HEK293 (cell line): ENCODE measurements around the gene STAB2.

Experiments used
- CTCF ChIA-PET: fragments of 350-600 bp; formaldehyde crosslinking; extraction: SDS; loops from one replicate; lab custom pipeline; 2021; ENCODE audit warnings: antibody characterized with exemption; lab: Yijun Ruan, JAX
- POLR2A ChIA-PET: fragments of 300-600 bp; formaldehyde crosslinking; extraction: SDS; loops from one replicate; lab custom pipeline; 2020; ENCODE audit warnings: antibody characterized with exemption, inconsistent platforms; lab: Yijun Ruan, JAX
- H3K27ac ChIP-seq: fragments of 200-500 bp; sonication (Bioruptor generic); 2 replicates; pipeline ENCODE4 v1.5.1; 2014; ENCODE audit warnings: low read depth, low read length, control low read depth, inconsistent platforms; ENCODE audit errors: extremely low read depth
- H3K36me3 ChIP-seq, 2 experiments: fragments of 200-500 bp in 1 of 2; sonication (Bioruptor generic) in 1 of 2; 1 replicate in 1 of 2; 2 replicates in 1 of 2; pipeline ENCODE4 v1.5.1; 2014 to 2017; ENCODE audit warnings: inconsistent platforms in 2 of 2, low read length in 2 of 2; ENCODE audit not compliant: control insufficient read depth in 2 of 2, insufficient read depth in 1 of 2
- H3K4me1 ChIP-seq: fragments of 200-500 bp; sonication (Bioruptor generic); 2 replicates; pipeline ENCODE4 v1.5.1; 2014; ENCODE audit warnings: mild to moderate bottlenecking, low read length, inconsistent platforms; ENCODE audit not compliant: control insufficient read depth, insufficient read depth
- H3K4me3 ChIP-seq: 2 replicates; pipeline ENCODE4 v1.5.1; 2011; ENCODE audit warnings: low read depth, mild to moderate bottlenecking, control low read depth, low read length, moderate library complexity
- H3K9me3 ChIP-seq: fragments of 200-500 bp; sonication (Bioruptor generic); 2 replicates; pipeline ENCODE4 v1.5.1; 2014; ENCODE audit warnings: low read depth, low read length, inconsistent platforms; ENCODE audit not compliant: control insufficient read depth, insufficient read depth
- PATZ1 ChIP-seq: fragments of 450-650 bp; formaldehyde crosslinking; IDR thresholded peaks from 2 replicates; pipeline ENCODE4 v1.5.1; 2016; ENCODE audit warnings: missing biosample characterization, missing genetic modification characterization
- SETDB1 ChIP-seq: IDR thresholded peaks from one replicate; pipeline ENCODE4 v1.6.1; 2017; ENCODE audit warnings: mild to moderate bottlenecking, low read length, moderate library complexity, mixed read lengths; ENCODE audit not compliant: insufficient read length
- TCF7L2 ChIP-seq: IDR thresholded peaks from 2 replicates; pipeline ENCODE4 v1.6.1; 2011; ENCODE audit warnings: low read depth, mild to moderate bottlenecking, inconsistent platforms, low read length, moderate library complexity, borderline replicate concordance
- ZBTB1 ChIP-seq: fragments of 450-650 bp; formaldehyde crosslinking; IDR thresholded peaks from 2 replicates; pipeline ENCODE4 v1.5.1; 2016; ENCODE audit warnings: missing biosample characterization, missing genetic modification characterization
- ZNF133 ChIP-seq: fragments of 450-650 bp; formaldehyde crosslinking; IDR thresholded peaks from 2 replicates; pipeline ENCODE4 v1.5.1; 2016; ENCODE audit warnings: missing biosample characterization, missing genetic modification characterization
- ZNF140 ChIP-seq: fragments of 450-650 bp; formaldehyde crosslinking; IDR thresholded peaks from 2 replicates; pipeline ENCODE4 v1.5.1; 2016; ENCODE audit warnings: missing biosample characterization, missing genetic modification characterization
- ZNF184 ChIP-seq: fragments of 450-650 bp; IDR thresholded peaks from 2 replicates; pipeline ENCODE4 v1.5.1; 2018; ENCODE audit warnings: missing biosample characterization, mild to moderate bottlenecking, missing genetic modification characterization
- ZNF248 ChIP-seq: fragments of 450-650 bp; formaldehyde crosslinking; IDR thresholded peaks from 2 replicates; pipeline ENCODE4 v1.5.1; 2017; ENCODE audit warnings: missing biosample characterization, missing genetic modification characterization
- ZNF341 ChIP-seq: fragments of 450-650 bp; formaldehyde crosslinking; IDR thresholded peaks from 2 replicates; pipeline ENCODE4; 2016; ENCODE audit warnings: low read depth, missing biosample characterization, missing genetic modification characterization
- ZNF510 ChIP-seq: fragments of 450-650 bp; formaldehyde crosslinking; IDR thresholded peaks from 2 replicates; pipeline ENCODE4 v1.5.1; 2018; ENCODE audit warnings: mild to moderate bottlenecking, missing genetic modification characterization, missing biosample characterization; ENCODE audit not compliant: insufficient replicate concordance
- ZNF548 ChIP-seq: fragments of 450-650 bp; formaldehyde crosslinking; IDR thresholded peaks from 2 replicates; pipeline ENCODE4 v1.5.1; 2016; ENCODE audit warnings: missing biosample characterization, missing genetic modification characterization
- ZXDB ChIP-seq: fragments of 450-650 bp; formaldehyde crosslinking; IDR thresholded peaks from 2 replicates; pipeline ENCODE4 v1.5.1; 2016; ENCODE audit warnings: missing biosample characterization, missing genetic modification characterization
- TF ChIP-seq, protein P1 (sequence below): fragments of 450-650 bp; formaldehyde crosslinking; IDR thresholded peaks from 2 replicates; pipeline ENCODE4 v1.5.1; 2016; ENCODE audit warnings: missing biosample characterization, missing genetic modification characterization
- TF ChIP-seq, protein P2 (sequence below): fragments of 450-650 bp; formaldehyde crosslinking; IDR thresholded peaks from 2 replicates; pipeline ENCODE4 v1.5.1; 2016; ENCODE audit warnings: missing biosample characterization, missing genetic modification characterization
- TF ChIP-seq, protein P3 (sequence below): fragments of 450-650 bp; formaldehyde crosslinking; IDR thresholded peaks from 2 replicates; pipeline ENCODE4 v1.5.0; 2017; ENCODE audit warnings: missing biosample characterization, missing genetic modification characterization, borderline replicate concordance
- TF ChIP-seq, protein P4 (sequence below): fragments of 450-650 bp; formaldehyde crosslinking; IDR thresholded peaks from 2 replicates; pipeline ENCODE4 v1.5.1; 2016; ENCODE audit warnings: missing biosample characterization, missing genetic modification characterization, borderline replicate concordance

The STAB2 gene

DNA sequence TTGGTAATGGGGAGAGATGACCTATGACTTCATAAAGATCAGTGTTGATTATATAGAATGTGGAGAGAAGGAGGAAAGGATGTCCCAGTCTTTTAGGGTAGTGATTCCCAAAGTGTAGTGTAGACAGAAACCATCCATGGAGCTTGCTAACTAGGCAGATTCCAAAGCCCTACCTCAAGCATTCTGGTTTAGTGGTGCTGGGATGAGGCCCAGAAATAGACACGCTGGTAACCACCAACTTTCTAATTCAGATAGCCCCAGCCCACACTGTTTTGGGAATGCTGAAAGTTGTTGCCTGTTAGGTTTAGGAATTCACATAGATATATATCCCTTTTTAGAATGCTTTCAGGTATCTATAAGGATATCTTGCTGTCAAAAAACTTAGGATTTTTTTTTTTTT, 69.2 kb downstream of the STAB2 start:
- CTCF ChIA-PET: no interaction called here
- Histone ChIP-seq H3K4me1 (no peaks in the 10 kb centered on the region), H3K4me3 (no peak overlapping the region), H3K9me3 (no peaks in the 10 kb centered on the region), H3K36me3 (no peaks in the 10 kb centered on the region), H3K27ac (no peak overlapping the region)
- POLR2A ChIA-PET: no interaction called here
- no peak for TF ChIP-seq SETDB1
- TF ChIP-seq, protein P1, sequence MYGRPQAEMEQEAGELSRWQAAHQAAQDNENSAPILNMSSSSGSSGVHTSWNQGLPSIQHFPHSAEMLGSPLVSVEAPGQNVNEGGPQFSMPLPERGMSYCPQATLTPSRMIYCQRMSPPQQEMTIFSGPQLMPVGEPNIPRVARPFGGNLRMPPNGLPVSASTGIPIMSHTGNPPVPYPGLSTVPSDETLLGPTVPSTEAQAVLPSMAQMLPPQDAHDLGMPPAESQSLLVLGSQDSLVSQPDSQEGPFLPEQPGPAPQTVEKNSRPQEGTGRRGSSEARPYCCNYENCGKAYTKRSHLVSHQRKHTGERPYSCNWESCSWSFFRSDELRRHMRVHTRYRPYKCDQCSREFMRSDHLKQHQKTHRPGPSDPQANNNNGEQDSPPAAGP (tag by site-specific recombination): no peak
- no peak for TF ChIP-seq TCF7L2
- TF ChIP-seq, protein P2, sequence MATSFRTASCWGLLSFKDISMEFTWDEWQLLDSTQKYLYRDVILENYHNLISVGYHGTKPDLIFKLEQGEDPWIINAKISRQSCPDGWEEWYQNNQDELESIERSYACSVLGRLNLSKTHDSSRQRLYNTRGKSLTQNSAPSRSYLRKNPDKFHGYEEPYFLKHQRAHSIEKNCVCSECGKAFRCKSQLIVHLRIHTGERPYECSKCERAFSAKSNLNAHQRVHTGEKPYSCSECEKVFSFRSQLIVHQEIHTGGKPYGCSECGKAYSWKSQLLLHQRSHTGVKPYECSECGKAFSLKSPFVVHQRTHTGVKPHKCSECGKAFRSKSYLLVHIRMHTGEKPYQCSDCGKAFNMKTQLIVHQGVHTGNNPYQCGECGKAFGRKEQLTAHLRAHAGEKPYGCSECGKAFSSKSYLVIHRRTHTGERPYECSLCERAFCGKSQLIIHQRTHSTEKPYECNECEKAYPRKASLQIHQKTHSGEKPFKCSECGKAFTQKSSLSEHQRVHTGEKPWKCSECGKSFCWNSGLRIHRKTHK (tag by site-specific recombination): no peak
- TF ChIP-seq ZNF548 (tag by site-specific recombination): no peak
- TF ChIP-seq, protein P3, sequence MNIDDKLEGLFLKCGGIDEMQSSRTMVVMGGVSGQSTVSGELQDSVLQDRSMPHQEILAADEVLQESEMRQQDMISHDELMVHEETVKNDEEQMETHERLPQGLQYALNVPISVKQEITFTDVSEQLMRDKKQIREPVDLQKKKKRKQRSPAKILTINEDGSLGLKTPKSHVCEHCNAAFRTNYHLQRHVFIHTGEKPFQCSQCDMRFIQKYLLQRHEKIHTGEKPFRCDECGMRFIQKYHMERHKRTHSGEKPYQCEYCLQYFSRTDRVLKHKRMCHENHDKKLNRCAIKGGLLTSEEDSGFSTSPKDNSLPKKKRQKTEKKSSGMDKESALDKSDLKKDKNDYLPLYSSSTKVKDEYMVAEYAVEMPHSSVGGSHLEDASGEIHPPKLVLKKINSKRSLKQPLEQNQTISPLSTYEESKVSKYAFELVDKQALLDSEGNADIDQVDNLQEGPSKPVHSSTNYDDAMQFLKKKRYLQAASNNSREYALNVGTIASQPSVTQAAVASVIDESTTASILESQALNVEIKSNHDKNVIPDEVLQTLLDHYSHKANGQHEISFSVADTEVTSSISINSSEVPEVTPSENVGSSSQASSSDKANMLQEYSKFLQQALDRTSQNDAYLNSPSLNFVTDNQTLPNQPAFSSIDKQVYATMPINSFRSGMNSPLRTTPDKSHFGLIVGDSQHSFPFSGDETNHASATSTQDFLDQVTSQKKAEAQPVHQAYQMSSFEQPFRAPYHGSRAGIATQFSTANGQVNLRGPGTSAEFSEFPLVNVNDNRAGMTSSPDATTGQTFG: no peak
- TF ChIP-seq, protein P4, sequence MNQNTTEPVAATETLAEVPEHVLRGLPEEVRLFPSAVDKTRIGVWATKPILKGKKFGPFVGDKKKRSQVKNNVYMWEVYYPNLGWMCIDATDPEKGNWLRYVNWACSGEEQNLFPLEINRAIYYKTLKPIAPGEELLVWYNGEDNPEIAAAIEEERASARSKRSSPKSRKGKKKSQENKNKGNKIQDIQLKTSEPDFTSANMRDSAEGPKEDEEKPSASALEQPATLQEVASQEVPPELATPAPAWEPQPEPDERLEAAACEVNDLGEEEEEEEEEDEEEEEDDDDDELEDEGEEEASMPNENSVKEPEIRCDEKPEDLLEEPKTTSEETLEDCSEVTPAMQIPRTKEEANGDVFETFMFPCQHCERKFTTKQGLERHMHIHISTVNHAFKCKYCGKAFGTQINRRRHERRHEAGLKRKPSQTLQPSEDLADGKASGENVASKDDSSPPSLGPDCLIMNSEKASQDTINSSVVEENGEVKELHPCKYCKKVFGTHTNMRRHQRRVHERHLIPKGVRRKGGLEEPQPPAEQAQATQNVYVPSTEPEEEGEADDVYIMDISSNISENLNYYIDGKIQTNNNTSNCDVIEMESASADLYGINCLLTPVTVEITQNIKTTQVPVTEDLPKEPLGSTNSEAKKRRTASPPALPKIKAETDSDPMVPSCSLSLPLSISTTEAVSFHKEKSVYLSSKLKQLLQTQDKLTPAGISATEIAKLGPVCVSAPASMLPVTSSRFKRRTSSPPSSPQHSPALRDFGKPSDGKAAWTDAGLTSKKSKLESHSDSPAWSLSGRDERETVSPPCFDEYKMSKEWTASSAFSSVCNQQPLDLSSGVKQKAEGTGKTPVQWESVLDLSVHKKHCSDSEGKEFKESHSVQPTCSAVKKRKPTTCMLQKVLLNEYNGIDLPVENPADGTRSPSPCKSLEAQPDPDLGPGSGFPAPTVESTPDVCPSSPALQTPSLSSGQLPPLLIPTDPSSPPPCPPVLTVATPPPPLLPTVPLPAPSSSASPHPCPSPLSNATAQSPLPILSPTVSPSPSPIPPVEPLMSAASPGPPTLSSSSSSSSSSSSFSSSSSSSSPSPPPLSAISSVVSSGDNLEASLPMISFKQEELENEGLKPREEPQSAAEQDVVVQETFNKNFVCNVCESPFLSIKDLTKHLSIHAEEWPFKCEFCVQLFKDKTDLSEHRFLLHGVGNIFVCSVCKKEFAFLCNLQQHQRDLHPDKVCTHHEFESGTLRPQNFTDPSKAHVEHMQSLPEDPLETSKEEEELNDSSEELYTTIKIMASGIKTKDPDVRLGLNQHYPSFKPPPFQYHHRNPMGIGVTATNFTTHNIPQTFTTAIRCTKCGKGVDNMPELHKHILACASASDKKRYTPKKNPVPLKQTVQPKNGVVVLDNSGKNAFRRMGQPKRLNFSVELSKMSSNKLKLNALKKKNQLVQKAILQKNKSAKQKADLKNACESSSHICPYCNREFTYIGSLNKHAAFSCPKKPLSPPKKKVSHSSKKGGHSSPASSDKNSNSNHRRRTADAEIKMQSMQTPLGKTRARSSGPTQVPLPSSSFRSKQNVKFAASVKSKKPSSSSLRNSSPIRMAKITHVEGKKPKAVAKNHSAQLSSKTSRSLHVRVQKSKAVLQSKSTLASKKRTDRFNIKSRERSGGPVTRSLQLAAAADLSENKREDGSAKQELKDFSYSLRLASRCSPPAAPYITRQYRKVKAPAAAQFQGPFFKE (tag by site-specific recombination): no peak
- TF ChIP-seq ZXDB: no peak
- TF ChIP-seq ZNF248 (tag by site-specific recombination): no peak
- TF ChIP-seq PATZ1 (tag by site-specific recombination): no peak
- no peak for TF ChIP-seq ZNF510 (tag by site-specific recombination)
- no peak for TF ChIP-seq ZNF140
- no peak for TF ChIP-seq ZNF184
- TF ChIP-seq ZNF133: no peak
- no peak for TF ChIP-seq ZBTB1 (tag by site-specific recombination)
- TF ChIP-seq ZNF341: no peak
- TF ChIP-seq, all 188 proteins: peak for 0
